Pulmonary artery endothelial cell (primary cell): ENCODE results near the gene CAPN5. TPM values are rescaled to one million over a fixed set of nuclear protein-coding genes. Genes with fewer than 3 reads are reported as not detected.

Source experiments
- DNase-seq: peaks from one replicate; pipeline ENCODE4 v3.0.0-alpha.2; 2011; ENCODE audit warnings: low read depth, low spot score
- total RNA-seq: library from RNA; depleted of rRNA; stranded (reverse); fragments of >200 nt; gene quantifications from 2 replicates; pipeline ENCODE4 v1.2.3, GENCODE V29; 2014

Gene CAPN5
- total RNA-seq, 1 donor from 2014 or later: 9.5 TPM

GRCh38 chr11:77147668-77148321 is 81.0 kb downstream of the CAPN5 start:
- DNase-seq: no peak

DNA sequence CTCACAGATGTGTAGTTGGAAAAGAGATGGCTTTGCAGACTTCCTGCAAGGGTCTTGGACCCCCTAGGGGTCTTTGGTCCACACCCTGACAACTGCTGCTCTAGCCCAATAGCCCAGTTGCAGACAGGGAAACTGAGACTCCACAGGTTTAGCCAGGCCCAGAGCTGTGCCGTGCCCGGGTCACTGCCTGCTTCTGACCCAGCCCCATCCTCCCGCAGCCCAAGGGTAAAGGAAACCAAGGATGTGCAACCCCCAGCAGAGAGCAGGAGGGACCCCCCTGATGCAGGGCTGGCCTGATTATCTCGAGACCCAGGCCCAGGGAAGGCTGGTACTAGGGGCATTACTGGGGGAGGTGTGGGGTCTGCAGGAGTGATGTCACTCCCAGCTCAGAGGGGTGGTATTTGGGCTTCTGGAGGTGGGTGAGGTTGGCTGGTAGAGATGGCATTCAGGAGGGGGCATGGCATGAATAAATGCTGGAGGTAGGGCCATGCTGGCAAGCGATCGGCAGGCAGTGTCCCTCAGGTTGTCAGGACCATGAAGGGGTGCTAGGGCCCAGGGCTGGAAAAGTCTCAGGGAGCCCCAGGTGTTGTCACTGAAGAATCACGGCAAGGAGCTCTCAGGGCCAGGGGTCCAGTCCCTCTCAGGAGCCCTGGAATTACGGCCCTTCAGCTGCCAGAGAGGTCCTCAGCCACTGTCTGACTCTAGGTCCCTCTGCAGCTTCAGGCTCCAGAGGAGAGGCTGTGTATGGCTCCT is 82.4 kb downstream of the CAPN5 start:
- DNase-seq: no peak

DNA sequence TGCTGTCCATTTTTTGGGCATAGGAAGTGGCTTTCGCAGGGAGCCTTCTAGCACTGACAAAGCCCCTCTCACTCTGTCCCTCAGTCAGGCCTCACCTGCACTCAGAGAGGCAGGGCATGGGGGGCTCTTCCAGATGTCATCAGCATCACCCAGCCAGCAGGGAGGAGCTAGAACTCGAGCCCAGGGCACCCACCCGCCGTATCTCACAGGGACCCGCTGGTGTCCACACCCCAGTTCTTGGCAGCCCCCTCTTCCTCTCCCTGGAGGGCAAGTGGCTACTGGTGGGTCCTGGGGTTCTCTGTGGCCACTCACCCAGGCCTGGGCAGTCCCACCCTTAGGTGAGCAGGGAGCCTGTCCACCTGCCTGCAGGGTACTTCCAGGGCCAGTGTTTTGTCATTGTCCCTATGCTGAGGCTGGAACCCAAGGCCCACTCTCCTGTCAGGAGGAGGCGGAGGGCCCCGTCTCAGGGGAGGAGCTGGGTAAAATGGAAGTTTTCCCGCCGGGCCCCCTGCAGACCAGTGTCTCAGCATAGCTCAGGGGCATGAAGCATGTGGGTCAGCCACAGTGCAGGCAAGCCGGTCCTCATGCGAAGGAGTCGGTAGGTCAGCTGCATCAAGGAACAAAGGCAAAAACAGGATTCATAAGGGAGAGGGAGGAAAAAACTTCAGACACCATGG is 83.1 kb downstream of the CAPN5 start:
- no peak for DNase-seq

DNA sequence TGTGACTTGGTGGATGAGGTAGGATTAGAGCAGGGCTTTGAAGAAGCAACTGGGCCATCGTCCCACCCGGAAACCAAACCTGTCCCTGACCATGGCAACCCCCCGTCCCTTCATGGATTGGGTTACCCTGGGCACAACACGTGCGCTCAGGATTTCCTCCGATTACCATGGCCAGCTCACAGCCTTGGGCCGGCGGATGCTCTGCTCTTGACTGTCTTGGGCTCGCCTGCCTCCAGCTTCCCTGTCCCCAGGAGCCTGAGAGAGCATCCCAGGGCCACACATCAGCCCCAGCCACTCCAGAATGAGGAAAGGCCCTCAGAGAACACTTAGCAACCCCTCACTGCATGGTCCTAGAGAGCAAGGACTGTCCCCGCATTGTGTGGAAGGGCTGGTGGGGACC is 84.1 kb downstream of the CAPN5 start:
- no peak for DNase-seq

GRCh38 chr11:77151804-77152509 is 85.2 kb downstream of the CAPN5 start:
- DNase-seq: no peak

GRCh38 chr11:77152846-77153245 is 86.1 kb downstream of the CAPN5 start:
- no peak for DNase-seq

DNA sequence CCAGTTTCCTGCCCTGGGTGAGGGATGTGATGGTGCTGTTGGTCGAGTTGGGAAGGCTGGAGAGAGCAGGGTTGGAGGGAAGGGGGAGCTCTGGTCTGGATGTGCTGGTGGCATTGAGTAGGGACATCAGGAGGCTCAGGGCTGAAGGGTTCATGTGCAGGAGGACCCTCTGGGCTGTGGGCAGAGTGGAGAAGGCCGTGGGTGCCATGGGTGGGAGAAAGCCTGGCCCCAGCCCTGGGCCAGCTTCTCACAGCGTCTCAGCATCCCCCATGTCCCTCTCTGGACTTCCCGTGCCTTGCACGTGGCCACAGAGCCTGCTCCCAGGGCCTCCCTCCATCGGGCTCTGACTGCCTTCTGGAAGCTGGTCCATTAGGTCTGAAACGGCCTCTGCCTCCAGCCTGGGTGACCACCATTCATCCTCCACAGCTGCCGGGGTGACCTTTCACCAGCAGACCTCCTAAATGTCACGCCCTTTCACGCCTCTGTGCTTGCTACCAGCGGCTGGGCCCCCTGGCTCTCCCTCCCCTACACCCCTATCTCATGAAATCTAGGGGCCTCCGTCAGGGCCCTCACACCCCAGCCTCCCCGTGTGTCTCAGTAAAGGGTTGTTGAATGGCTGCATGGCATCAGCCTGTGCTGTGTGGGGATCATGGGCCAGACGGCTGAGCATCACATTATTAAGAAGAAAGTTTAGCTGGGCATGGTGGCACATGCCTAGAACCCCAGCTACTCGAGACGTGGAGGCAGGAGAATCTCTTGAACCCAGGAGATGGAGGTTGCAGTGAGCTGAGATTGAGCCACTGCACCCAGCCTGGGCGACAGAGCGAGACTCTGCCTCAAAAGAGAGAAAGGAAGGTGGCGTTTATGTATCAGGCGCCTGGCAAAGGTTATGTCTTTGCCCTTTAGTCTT is 86.8 kb downstream of the CAPN5 start:
- no peak for DNase-seq

DNA sequence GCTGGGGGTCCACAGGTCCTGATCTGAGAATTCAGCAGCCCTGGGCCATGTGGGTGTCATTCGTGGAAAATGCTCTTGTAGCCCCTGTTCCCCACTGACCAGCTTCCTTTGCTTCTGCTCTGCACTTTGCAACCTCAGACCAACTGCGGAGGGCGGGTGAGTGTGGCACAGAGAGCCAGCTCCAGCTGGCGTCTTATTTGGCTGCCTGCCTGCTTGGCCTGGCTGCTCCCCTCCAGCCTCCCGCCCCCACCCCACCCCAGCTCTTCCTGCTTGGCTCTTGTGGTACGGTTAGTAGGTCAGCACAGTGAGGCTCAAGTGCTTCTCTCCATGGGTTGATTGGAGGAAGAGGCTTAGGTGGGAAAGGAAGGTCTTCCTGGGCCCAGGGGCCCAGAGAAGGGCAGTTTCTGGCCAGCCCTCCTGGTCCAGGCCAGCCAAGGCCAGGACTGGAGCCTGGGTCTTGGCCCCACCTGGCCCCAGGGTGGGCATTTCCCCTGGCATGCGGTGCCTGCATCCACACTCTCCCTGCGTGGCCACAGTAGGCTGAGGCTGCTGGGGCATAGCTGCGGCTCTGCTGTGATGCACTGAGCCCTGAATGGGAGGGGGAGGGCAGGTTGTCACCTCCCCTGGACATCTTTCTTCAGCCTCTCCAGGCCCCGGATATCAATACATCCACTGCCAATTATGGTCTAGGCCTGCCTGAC is 87.8 kb downstream of the CAPN5 start:
- DNase-seq: no peak

DNA sequence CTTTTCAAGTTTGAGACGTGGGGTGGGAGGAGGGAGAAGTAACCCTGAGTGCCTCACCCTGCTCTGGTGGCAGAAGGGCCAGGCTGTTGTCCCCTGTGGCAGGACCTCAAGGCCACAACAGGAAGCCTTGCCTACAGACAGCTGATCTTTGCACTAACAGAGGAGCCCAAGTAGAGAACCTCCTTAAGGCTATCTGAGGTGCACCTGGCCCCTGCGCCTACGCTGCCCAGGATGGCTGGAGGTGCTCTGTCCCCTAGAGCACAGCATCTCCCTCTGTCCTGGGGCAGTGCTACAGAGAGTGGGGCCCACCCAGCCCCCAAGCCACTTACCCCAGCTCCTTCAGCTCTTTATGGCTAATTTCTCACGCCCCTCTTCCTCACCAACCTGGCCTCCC is 88.3 kb downstream of the CAPN5 start:
- DNase-seq: no peak

DNA sequence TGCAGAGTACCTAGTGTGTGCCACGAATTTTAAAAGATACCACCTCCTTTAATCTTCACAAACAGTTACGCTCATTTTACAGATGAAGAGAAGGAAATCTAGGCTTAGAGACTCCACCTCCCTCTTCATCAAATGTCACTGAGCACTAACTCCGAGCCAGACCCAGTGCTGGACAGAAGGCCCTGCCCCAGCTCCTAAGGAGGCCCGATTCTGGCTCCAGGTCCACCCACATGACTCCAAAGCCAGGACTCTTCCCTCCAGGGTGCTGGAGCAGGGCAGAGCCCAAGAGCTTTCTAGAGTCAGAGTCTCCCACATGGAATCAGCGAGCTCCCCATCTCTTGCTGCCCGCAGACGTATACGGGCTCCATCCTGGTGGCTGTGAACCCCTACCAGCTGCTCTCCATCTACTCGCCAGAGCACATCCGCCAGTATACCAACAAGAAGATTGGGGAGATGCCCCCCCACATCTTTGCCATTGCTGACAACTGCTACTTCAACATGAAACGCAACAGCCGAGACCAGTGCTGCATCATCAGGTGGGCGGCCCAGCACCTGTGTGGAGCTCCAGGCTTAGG is 88.9 kb downstream of the CAPN5 start:
- no peak for DNase-seq

GRCh38 chr11:77156396-77157195 is 89.8 kb downstream of the CAPN5 start:
- DNase-seq: no peak

GRCh38 chr11:77158041-77158695 is 91.4 kb downstream of the CAPN5 start:
- DNase-seq: no peak

GRCh38 chr11:77159219-77159936 is 92.6 kb downstream of the CAPN5 start:
- no peak for DNase-seq

DNA sequence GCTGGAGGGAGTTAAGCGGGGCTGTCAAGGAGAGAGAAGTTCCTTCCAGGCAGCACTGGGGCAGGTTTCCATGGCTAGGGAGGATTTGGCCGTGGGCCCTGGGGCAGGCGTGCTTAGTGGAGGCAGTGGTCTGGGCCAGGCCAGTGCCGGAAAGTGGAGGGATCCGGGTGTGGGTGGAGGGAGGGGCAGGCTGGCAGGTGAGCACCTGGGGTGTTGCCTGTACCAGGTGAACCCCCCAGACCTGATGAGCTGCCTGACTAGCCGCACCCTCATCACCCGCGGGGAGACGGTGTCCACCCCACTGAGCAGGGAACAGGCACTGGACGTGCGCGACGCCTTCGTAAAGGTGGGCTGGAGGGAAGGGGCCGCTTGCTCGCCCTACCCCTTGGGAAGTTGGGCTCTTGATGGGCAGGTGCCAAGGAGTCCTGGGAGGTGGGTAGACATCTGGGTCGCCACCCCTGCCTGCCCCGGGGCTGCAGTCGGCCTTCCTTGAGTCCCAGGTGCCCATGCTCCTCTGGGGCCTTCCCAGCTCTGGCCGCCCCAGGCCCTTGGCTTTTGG is 93.2 kb downstream of the CAPN5 start:
- no peak for DNase-seq

- DNase-seq: no peak
Measured at GRCh38 chr11:77163271-77163670, 96.5 kb downstream of the CAPN5 start.

DNA sequence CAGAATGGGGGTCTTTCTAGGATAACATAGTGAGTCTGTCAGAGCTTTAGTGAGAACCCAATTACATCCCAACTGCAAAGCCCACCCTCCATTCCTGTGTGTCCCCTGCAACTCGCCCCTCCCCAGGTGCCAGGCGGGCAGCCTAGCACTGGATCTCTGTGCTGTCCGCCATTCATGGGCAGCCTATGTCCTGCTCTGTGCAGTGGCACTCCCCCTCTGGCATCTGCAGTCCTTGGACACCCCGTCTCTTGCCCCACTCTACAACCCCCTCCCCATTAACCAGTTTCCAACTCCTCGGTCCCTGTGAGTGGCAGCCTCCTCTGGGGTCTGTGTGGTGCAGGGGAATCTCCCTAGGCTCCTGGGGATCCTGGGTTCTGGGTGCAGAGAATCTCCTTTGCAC is 98.3 kb downstream of the CAPN5 start:
- DNase-seq: no peak

DNA sequence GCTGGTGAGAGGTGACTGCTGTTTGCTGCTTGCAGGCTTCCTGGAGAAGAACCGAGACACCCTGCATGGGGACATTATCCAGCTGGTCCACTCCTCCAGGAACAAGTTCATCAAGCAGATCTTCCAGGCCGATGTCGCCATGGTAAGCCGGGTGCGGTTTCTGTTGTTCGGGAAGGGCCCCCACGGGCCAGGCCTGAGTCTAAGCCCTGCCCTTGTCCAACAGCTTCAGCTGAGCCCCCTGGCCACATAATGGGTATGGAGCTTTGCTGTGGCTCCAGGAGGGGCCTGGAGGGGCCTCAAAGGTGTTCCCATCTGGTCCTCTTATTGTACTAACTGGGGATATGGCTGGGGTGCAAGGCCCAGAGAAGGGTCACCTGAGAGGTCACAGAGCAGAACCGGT is 99.2 kb downstream of the CAPN5 start:
- DNase-seq: no peak
